Activated effector memory CD4-positive, alpha-beta T cell treated with anti-CD3 and anti-CD28 coated beads, Interleukin-2, amount 50 U/mL, for 16 hours (primary cell): ENCODE data around the gene SHFL.

Experiments used
- DNase-seq: peaks from one replicate; pipeline ENCODE4 v3.0.0-alpha.2; 2020

SHFL gene

DNA sequence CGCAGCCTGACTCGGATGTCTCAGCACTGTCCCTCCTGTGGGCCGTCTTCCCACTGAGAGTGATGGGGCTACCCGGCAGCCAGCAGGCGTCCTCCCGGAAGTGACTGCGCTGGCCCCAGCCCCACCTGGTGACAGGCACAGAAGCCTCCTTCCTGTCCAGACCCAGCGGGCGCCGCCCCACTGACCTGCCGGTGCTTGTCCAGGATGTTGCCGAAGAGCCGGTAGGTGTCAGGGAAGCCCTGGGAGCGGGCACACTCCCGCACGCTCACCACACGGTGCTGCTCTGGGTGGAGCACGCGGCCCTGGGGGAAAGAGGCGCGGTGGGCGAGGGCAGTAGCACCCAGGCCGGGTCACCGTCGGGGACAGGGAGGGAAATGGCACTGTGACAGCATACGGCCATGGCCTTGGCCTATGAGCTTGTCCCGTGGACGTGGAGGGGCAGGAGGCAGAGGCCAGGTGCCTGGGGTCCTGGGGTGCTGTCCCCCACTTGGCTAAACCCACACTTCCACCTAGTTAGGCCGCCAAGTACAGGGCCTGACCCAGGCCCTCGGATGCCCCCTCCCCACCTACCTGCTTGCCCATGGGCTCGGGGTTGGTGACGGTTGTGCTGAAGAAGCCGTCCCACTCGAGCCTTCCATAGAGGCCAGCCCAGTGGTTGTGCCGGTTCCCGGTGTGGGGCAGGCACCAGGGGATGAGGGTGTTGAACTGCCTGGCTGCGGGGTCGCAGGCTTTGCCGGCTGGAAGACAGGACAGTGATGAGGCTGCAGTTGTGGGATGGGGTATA lies 49.6 kb downstream of the SHFL start:
- DNase-seq, result no peak

DNA sequence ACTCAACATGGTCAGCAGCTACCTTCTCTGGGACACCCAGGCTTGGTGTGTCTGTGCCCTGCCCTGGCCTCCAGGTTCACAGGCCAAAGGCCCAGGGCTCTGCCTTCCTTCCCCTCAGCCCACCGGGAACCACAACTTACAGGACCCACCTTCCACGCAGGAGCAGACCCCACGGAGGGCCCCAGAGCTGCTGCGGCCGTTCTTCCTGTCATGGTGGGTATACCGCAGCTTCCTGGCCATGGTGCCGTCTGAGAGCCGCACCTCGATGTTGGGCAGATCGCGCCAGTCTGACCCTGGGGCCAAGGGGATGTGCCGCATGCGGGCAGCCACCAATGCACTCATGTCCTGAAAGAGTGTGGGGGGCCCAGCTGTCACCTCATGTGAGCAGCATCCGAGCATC lies 50.8 kb downstream of the SHFL start:
- DNase-seq, result no peak

DNA sequence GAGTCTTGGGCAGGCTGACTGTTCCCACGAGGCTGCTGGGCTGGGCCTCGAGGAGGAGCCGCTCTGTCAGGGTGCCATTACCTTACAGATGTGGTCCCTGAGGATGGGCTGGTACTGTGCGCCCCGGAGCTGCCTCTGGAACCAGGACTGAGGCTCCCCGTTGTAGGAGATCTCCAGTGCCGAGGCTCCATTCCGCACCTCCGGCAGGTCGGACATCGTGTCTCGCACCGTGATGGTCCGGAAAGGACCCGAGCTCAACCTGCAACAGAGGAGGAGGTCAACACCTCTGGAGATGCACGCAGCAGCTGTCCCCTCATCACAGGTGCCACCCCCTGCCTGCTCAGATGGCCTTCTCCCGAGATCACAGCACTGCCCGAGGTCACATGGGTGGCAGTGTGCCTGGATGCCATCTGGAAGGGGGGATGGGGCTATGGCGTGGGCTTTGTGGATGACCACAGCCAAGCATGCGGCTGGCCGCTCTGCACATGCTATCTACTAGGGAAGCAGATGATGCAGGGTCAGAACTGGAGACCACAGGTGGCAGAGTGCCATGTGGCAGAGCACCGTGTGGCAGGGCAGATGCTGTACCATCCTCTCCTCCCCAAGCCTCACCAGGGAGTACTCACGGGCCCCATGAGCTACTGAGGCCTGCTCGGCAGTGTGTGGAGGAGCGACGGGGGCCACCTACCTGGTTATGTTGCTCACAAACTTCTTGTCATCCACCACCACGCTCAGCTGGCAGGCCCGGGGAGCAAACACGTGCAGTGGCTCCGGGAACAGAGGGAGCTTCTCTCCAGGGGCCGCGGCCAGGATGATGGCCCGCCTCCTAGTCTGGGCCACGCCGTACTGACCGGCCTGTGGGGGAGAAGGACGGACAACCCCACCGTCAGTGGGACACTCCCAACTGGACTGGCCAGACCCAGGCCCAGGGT lies 51.9 kb downstream of the SHFL start:
- no peak for DNase-seq

DNA sequence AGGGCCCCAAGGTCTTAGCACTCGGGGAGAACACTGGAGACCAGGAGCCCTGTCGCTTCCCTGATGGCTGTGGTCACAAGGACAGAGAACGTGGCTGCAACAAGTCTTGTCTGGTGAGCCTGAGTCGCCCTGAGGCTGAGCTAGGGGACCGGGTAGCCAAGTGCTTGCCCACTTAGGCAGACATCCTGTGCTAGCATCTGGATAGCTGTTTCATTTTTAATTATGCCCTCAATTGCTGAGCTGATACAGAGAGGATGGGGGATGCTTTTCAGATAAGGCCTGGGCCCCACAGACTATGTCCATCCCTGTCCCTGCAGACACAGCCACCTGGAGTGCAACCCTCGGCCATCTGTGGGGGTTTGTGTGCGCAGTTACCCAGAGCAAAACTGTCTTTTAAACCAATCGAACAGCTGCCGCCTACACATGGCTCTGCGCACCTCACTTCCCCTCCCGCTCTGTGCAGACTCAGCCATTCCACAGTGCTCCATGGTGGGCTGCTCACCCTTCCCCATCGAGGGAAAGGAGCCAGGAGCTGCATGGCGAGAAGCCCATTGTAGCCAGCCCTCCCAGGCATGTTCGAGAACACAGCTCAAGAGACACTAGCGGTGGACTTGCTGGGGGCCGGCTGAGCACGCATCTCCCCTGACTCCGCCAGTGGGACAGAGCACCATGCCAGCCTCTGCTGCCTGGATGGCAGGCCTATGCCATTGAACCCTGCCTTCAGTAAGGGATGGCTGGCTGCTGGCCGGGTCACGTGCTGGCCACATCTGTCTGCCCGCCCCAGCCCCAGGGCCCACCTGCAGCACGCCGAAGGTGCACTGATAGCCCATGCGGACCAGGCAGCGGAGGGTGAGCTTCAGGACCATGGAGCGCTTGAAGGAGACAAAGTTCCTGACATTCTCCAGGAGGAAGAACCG lies 53.0 kb downstream of the SHFL start:
- no peak for DNase-seq

DNA sequence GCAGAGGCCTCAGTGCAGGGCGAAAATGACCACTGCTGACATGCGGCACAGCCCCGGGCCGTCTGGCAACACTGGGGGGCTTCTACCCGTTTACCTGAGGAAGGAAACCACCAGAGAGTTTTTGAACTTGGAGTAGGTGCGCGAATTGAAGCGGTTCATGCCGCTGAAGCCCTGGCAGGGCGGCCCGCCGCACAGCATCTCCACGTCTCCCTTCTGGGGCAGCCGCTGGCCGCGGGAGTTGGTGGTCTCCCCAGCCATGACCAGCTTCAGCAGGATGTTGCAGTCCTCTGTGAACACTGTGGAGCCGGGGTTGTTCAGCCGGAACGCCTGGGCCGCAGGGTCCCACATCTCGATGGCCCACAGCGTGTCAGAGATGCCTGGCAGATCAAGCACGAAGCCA lies 53.8 kb downstream of the SHFL start:
- no peak for DNase-seq

DNA sequence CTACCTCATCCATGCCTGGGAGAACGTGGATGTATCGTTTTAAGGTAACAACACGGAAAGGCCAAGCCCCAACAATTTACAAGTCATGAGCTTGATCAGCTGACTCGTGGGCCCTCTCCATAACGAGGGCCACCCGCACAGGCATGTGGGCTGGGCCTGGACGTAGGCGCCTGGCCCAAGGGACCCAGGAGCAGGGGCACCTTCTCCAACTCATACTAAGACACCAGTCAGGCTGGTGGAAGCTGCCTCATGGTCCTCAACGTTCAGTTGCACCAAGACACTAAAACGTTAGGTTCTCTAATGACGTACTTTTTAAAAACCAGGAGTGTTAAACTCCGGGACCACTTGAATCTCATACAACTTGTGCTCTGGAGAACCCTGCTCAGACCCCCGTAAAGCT lies 55.4 kb downstream of the SHFL start:
- DNase-seq, result no peak

DNA sequence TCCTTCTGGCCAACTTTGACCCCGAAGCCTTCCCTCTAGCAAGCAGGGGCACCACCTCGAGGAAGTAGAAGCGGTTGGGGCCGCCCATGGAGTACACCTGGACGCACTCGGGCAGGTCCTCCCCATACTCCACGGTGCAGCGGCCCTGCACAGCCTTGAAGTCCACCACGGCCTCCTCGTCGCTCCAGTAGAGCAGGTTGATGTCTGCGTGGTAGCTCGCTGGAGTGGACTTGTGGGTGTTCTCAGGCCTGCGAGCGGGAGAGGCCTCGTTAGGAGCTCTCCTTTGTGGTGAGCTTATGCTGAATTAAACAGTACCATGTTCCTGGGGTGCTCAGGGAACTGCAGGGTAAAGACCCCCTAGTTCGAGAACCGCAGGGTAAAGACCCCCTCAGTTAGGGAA lies 55.9 kb downstream of the SHFL start:
- DNase-seq, result no peak
